Measurements from ENCODE around the gene HECTD4. TPM values are rescaled to one million over a fixed set of nuclear protein-coding genes. Genes with fewer than 3 reads are reported as not detected.

The HECTD4 gene
- polyA plus RNA-seq, 1 donor from 2014 or later = 15.8 TPM

DNA sequence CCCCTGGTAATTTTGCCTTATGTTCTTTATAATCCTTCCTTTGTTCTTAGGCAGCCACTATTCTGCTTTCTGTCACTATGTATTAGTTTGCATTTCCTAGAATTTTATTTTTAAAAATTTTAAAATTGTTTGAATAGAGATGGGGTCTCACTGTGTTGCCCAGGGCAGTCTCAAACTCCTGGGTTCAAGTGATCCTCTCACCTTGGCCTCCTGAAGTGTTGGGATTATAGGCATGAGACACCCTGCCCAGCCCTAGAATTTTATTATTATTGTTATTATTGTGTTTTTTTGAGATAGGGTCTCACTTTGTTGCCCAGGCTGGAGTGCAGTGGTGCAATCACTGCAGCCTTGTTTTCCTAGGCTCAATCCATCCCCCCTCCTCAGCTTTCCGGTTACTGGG lies 39.1 kb upstream of the HECTD4 start:
- no peaks in the 10 kb centered on the region for H3K36me3 ChIP-seq (ENCODE audit: insufficient read depth, low read length)
- H2AFZ ChIP-seq (ENCODE audit: low read depth, low read length) = no peak overlapping the region
- TF ChIP-seq TAF1 (IDR thresholded peaks at IDR 0.05; ENCODE audit: low read depth) (no peak), EZH2 (IDR thresholded peaks at IDR 0.05; ENCODE audit: borderline replicate concordance, insufficient read depth, low read length, poor library complexity, severe bottlenecking) (no peak)
- no peak overlapping the region for H3K9ac ChIP-seq (ENCODE audit: low read length)
- no peaks in the 10 kb centered on the region for H3K9me2 ChIP-seq (ENCODE audit: insufficient read depth, low read length)
- H3K9me3 ChIP-seq (ENCODE audit: low read length) = no peaks in the 10 kb centered on the region
- no peak overlapping the region for H3K4me3 ChIP-seq (ENCODE audit: low read length)
- H3K27me3 ChIP-seq (ENCODE audit: insufficient read depth, low read depth, low read length) = no peaks in the 10 kb centered on the region
- peaks cover 46% of the 10 kb centered on the region for H3K79me2 ChIP-seq (replicated peaks; ENCODE audit: insufficient read depth, low read length)
- no peak overlapping the region for H3K4me2 ChIP-seq (ENCODE audit: low read length)
- no peak overlapping the region for H3K27ac ChIP-seq (ENCODE audit: low read length)
- H3F3A ChIP-seq (ENCODE audit: insufficient read depth, low read length, poor library complexity, severe bottlenecking) = no peaks in the 10 kb centered on the region
- no peaks in the 10 kb centered on the region for H4K20me1 ChIP-seq (ENCODE audit: insufficient read depth)

GRCh38 chr12:112420740-112421139 lies 38.5 kb upstream of the HECTD4 start:
- no peaks in the 10 kb centered on the region for H4K20me1 ChIP-seq (ENCODE audit: insufficient read depth)

More at GRCh38 chr12:112420740-112421139, 38.5 kb upstream of the HECTD4 start:
- TF ChIP-seq EZH2 (IDR thresholded peaks at IDR 0.05; ENCODE audit: borderline replicate concordance, insufficient read depth, low read length, poor library complexity, severe bottlenecking) = no peak
- TF ChIP-seq MXI1 (conservative IDR thresholded peaks at IDR 0.05; ENCODE audit: poor library complexity, severe bottlenecking) = no peak
- no peak for TF ChIP-seq EP300 (conservative IDR thresholded peaks at IDR 0.05; ENCODE audit: poor library complexity, severe bottlenecking)
- TF ChIP-seq POLR2AphosphoS5 (IDR thresholded peaks at IDR 0.05) = no peak
- TF ChIP-seq, protein P1, sequence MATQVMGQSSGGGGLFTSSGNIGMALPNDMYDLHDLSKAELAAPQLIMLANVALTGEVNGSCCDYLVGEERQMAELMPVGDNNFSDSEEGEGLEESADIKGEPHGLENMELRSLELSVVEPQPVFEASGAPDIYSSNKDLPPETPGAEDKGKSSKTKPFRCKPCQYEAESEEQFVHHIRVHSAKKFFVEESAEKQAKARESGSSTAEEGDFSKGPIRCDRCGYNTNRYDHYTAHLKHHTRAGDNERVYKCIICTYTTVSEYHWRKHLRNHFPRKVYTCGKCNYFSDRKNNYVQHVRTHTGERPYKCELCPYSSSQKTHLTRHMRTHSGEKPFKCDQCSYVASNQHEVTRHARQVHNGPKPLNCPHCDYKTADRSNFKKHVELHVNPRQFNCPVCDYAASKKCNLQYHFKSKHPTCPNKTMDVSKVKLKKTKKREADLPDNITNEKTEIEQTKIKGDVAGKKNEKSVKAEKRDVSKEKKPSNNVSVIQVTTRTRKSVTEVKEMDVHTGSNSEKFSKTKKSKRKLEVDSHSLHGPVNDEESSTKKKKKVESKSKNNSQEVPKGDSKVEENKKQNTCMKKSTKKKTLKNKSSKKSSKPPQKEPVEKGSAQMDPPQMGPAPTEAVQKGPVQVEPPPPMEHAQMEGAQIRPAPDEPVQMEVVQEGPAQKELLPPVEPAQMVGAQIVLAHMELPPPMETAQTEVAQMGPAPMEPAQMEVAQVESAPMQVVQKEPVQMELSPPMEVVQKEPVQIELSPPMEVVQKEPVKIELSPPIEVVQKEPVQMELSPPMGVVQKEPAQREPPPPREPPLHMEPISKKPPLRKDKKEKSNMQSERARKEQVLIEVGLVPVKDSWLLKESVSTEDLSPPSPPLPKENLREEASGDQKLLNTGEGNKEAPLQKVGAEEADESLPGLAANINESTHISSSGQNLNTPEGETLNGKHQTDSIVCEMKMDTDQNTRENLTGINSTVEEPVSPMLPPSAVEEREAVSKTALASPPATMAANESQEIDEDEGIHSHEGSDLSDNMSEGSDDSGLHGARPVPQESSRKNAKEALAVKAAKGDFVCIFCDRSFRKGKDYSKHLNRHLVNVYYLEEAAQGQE (IDR thresholded peaks at IDR 0.05; ENCODE audit: borderline replicate concordance) = no peak
- no peak for TF ChIP-seq CTCF (IDR thresholded peaks at IDR 0.05; ENCODE audit: poor library complexity, severe bottlenecking)
- no peak for TF ChIP-seq SMC3 (conservative IDR thresholded peaks at IDR 0.05; ENCODE audit: poor library complexity)
- TF ChIP-seq TAF1 (IDR thresholded peaks at IDR 0.05; ENCODE audit: low read depth) = no peak
- no peak for TF ChIP-seq RAD21 (conservative IDR thresholded peaks at IDR 0.05)
- H3K9me3 ChIP-seq (ENCODE audit: low read length) = no peaks in the 10 kb centered on the region
- no peaks in the 10 kb centered on the region for H3K9me2 ChIP-seq (ENCODE audit: insufficient read depth, low read length)
- no peaks in the 10 kb centered on the region for H3K36me3 ChIP-seq (ENCODE audit: insufficient read depth, low read length)
- peaks cover 42% of the 10 kb centered on the region for H3K79me2 ChIP-seq (replicated peaks; ENCODE audit: insufficient read depth, low read length)
- no peak overlapping the region for H3K9ac ChIP-seq (ENCODE audit: low read length)
- no peak overlapping the region for H2AFZ ChIP-seq (ENCODE audit: low read depth, low read length)
- H3K4me2 ChIP-seq (ENCODE audit: low read length) = no peak overlapping the region
- H3F3A ChIP-seq (ENCODE audit: insufficient read depth, low read length, poor library complexity, severe bottlenecking) = no peaks in the 10 kb centered on the region
- H3K27me3 ChIP-seq (ENCODE audit: insufficient read depth, low read depth, low read length) = no peaks in the 10 kb centered on the region
- peak overlapping the region; percentile 99 for H3K4me3 ChIP-seq (ENCODE audit: low read length)
- H3K27ac ChIP-seq (ENCODE audit: low read length) = no peak overlapping the region

Measured in neural cell (in vitro differentiated cells).